ENCODE measurements around the gene STX16. TPM values are rescaled to one million over a fixed set of nuclear protein-coding genes. Genes with fewer than 3 reads are reported as not detected.
A peak's percentile ranks its signal among the peaks of the same experiment; 100 is the strongest.

STX16 gene
- total RNA-seq, 1 experiment from 2014 or later = 44.5 TPM

GRCh38 chr20:58700823-58701222 is 49.7 kb downstream of the STX16 start:
- TF ChIP-seq EZH2 (IDR thresholded peaks at IDR 0.05; ENCODE audit: borderline replicate concordance, low read depth, low read length, poor library complexity, severe bottlenecking) = no peak
- no peak for TF ChIP-seq CTCF (conservative IDR thresholded peaks at IDR 0.05; ENCODE audit: low read depth, low read length)
- POLR2A ChIA-PET (ENCODE audit: low non-redundant PET) = no interaction called here
- H3K4me1 ChIP-seq (ENCODE audit: insufficient read depth, low read length, poor library complexity, severe bottlenecking) = no peaks in the 10 kb centered on the region
- CTCF ChIA-PET = no interaction called here
- no peaks in the 10 kb centered on the region for H3K27me3 ChIP-seq (replicated peaks; ENCODE audit: insufficient read depth, low read depth, low read length, poor library complexity)
- DNase-seq (ENCODE audit: low spot score) = no peak
- no peaks in the 10 kb centered on the region for H3K9me3 ChIP-seq (ENCODE audit: low read depth, low read length, poor library complexity, severe bottlenecking)
- no TSS peak for BruUV-seq (replicated peaks)
- no peaks in the 10 kb centered on the region for H3K36me3 ChIP-seq (ENCODE audit: insufficient read depth, low read length, poor library complexity, severe bottlenecking)
- intact Hi-C loops (cut with micrococcal nuclease; ENCODE audit: unreplicated experiment) = no loop called here
- H3K27ac ChIP-seq (ENCODE audit: low read depth, low read length, poor library complexity, severe bottlenecking) = no peak overlapping the region
- no peak overlapping the region for H3K4me3 ChIP-seq (ENCODE audit: low read depth, low read length, poor library complexity, severe bottlenecking)

DNA sequence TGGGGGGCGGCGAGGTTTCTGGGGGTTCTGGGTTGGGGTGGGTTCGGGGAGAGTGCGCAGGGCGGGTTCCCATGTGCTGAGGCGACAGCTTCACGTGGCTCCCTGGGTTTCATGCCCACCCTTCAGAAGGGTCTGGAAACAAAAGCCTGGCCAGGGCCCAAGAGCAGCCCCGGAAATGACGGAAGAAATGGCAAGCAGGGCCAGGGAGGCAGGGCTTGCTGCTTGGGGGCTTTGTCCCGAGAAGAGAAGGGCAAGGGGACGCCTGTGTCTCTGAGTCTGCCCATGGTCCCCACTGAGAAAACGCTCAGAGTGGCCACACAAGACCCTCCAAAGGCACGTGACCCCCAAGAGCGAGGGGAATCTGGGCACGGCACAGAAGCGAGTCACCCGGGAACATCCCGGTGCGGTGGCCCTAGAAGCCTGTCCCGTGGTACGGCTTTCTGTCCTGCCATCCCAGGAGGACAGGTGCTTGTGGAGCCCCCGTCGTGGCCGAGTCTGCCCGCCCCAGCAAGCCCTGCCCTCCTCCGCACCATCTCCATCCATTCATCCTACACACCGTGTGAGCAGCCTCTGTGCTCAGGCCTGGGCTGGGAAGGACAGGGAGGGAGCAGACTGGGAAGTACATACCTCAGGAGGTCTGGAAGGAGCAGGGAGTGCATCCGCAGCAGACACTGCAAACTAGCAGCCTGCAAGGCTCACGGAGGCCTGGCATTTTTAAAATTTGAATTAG is 50.5 kb downstream of the STX16 start:
- ChIA-PET POLR2A (ENCODE audit: low non-redundant PET) (no interaction called here), CTCF (no interaction called here)
- Histone ChIP-seq H3K4me3 (ENCODE audit: low read depth, low read length, poor library complexity, severe bottlenecking) (no peak overlapping the region), H3K27ac (ENCODE audit: low read depth, low read length, poor library complexity, severe bottlenecking) (no peak overlapping the region), H3K36me3 (ENCODE audit: insufficient read depth, low read length, poor library complexity, severe bottlenecking) (no peaks in the 10 kb centered on the region), H3K9me3 (ENCODE audit: low read depth, low read length, poor library complexity, severe bottlenecking) (no peaks in the 10 kb centered on the region), H3K4me1 (ENCODE audit: insufficient read depth, low read length, poor library complexity, severe bottlenecking) (no peaks in the 10 kb centered on the region), H3K27me3 (replicated peaks; ENCODE audit: insufficient read depth, low read depth, low read length, poor library complexity) (no peaks in the 10 kb centered on the region)
- TF ChIP-seq CTCF (conservative IDR thresholded peaks at IDR 0.05; ENCODE audit: low read depth, low read length) (no peak), EZH2 (IDR thresholded peaks at IDR 0.05; ENCODE audit: borderline replicate concordance, low read depth, low read length, poor library complexity, severe bottlenecking) (no peak)
- DNase-seq (ENCODE audit: low spot score) = no peak
- intact Hi-C loops (cut with micrococcal nuclease; ENCODE audit: unreplicated experiment) = no loop called here
- BruUV-seq (replicated peaks) = no TSS peak

DNA sequence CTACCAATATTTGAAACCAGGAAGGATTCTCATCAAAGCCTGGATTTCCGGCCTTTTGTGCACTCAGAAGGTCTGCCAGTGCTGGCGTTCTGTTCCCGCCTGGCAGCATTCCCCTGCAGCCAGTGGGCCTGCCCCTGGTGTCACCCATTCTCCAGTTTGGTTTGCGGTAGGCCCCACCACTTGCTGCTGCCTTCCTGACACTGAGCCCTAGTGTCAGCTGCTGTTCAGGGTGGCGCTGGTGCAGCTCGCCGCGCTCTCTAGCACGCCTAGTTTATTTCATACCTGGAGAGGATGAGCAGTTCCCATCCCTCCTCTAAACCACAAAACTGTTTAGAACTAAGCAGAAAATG is 51.1 kb downstream of the STX16 start:
- Histone ChIP-seq H3K36me3 (ENCODE audit: insufficient read depth, low read length, poor library complexity, severe bottlenecking) (no peaks in the 10 kb centered on the region), H3K9me3 (ENCODE audit: low read depth, low read length, poor library complexity, severe bottlenecking) (no peaks in the 10 kb centered on the region), H3K27me3 (replicated peaks; ENCODE audit: insufficient read depth, low read depth, low read length, poor library complexity) (no peaks in the 10 kb centered on the region), H3K4me1 (ENCODE audit: insufficient read depth, low read length, poor library complexity, severe bottlenecking) (no peaks in the 10 kb centered on the region), H3K27ac (ENCODE audit: low read depth, low read length, poor library complexity, severe bottlenecking) (peak overlapping the region; percentile 27), H3K4me3 (ENCODE audit: low read depth, low read length, poor library complexity, severe bottlenecking) (no peak overlapping the region)
- ChIA-PET CTCF (no interaction called here), POLR2A (ENCODE audit: low non-redundant PET) (no interaction called here)
- no peak for TF ChIP-seq CTCF (conservative IDR thresholded peaks at IDR 0.05; ENCODE audit: low read depth, low read length)
- TF ChIP-seq EZH2 (IDR thresholded peaks at IDR 0.05; ENCODE audit: borderline replicate concordance, low read depth, low read length, poor library complexity, severe bottlenecking) = no peak
- no peak for DNase-seq (ENCODE audit: low spot score)
- intact Hi-C loops (cut with micrococcal nuclease; ENCODE audit: unreplicated experiment) = no loop called here
- BruUV-seq (replicated peaks) = no TSS peak
